NCI-H345 treated with DMSO at 0.1 percent for 48 hours (cell line): ENCODE results near the gene GLA.

Experiments
- DNase-seq: peaks from one replicate; lab custom pipeline; 2025; ENCODE audit not compliant: unreplicated experiment; lab: John Stamatoyannopoulos, UW

The GLA gene

GRCh38 chrX:101398694-101399093 lies 9.0 kb downstream of the GLA start:
- DNase-seq, result no peak

DNA sequence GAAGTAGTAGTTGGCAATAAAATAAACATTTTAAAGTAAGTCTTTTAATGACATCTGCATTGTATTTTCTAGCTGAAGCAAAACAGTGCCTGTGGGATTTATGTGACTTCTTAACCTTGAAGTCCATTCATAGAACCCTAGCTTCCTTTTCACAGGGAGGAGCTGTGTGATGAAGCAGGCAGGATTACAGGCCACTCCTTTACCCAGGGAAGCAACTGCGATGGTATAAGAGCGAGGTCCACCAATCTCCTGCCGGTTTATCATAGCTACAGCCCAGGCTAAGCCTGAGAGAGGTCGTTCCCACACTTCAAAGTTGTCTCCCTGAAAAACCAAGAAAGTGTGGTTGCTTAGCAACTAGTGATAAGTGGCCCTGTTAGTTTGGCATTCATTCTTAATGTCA lies 9.9 kb downstream of the GLA start:
- DNase-seq, result no peak

- DNase-seq, result no peak
Observed at GRCh38 chrX:101395789-101396188, 11.9 kb downstream of the GLA start.

GRCh38 chrX:101394372-101394771 lies 13.4 kb downstream of the GLA start:
- no peak for DNase-seq

- no peak for DNase-seq
Observed at GRCh38 chrX:101393530-101394305, 14.0 kb downstream of the GLA start.

DNA sequence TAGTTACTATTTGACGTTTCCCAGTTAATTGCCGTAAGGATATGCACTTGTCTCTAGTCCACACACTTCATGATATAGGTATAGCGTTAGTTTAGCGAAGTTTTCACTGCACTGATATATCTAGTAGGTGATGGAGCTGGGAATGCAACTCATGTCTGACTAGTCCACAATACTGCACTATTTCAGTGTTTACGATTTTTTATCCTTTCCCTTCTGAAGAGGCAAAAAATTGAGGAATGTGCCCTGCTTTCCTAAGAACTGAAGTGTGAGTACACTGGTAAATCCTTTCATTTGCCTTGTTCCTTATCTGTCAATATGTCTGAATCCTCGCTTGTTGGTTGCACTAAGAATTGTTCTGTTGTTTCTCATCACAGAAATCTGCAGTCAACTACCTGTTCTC lies 15.9 kb downstream of the GLA start:
- DNase-seq, result no peak

GRCh38 chrX:101390664-101391525 lies 16.8 kb downstream of the GLA start, which contains the start of gene RPL36A:
TSS of gene RPL36A (plus strand) at chrX:101391011. CDS start at chrX:101391044, 33 bp downstream.
- DNase-seq, result peak; percentile 73

GRCh38 chrX:101388604-101389003 lies 19.1 kb downstream of the GLA start:
- no peak for DNase-seq

- DNase-seq, result no peak
Observed at GRCh38 chrX:101386542-101386885, 21.2 kb downstream of the GLA start.

DNA sequence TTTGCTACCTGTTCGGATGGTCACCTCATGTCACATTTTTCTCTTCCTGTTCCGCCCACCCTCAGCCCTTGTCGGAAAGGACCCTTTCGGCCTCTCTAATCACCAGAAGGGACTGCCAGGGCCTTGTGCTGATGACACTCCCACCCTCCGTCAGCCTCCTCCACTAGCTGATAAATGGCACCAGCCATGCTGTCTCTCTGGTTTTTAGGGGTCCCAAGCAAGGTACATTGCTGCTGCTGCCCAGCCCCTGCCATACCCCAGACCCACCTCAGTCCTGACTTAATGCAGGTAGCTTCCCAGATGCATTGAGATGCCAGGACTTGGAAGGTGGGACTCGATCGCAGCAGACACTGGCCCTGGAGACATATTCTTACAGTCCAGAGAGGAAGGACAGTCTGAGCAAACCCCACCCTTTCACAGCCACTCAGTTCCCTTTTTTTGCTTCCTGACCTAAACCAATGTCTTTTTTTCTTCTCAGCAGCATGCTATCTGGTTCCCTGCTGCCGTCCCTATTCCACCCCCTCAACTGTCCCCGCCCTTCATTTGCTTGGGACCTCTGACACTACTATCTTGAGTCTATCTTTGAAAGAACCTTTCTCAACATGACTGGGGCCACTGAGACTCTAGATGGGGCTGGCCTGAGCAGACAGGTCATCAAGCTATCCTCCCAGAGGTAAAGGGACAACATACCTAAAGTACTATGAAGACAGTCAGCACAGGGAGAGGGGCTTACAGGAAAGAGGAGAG lies 21.8 kb downstream of the GLA start, which contains the start of gene BTK:
Gene BTK, minus strand, starts transcription at position 397 of the 747 bp plus-strand sequence. CDS start 10,907 bp downstream, outside the sequence.
- no peak for DNase-seq

DNA sequence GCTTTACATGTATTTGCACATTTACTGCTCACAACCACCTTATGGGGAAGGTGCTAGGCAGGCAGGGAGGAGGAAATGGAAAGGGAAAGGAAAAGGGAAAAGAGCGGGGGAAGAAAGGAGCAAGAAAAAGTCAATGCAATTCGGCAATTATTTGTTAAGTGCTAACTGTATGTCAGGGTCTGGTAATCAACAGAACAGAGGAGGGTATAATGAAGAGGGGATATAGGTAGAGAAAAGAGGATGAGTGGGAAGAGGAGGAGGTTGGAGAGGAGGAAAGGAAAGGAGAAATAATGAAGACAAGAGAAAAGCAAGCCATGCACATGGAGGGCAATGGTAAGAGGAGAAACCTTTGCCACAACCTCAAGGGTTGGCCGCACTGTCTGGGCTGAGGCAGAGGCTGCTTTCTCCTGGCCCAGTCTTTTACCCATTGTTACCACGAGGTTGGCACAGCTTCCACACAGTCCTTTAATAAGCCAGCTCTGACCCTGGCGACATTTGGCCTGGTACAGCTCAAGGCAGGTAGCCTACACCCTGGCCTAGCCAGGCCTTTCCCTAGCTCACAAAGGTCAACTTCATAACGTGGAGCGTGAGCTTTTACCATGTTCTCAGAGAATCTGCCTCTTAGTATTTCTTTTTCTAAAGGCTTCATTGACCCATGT lies 22.6 kb downstream of the GLA start:
- DNase-seq, result no peak

- no peak for DNase-seq
Observed at GRCh38 chrX:101383679-101384205, 24.0 kb downstream of the GLA start.

- no peak for DNase-seq
Observed at GRCh38 chrX:101377547-101377946, 30.2 kb downstream of the GLA start.

GRCh38 chrX:101370888-101371504 lies 36.7 kb downstream of the GLA start:
- DNase-seq, result no peak

DNA sequence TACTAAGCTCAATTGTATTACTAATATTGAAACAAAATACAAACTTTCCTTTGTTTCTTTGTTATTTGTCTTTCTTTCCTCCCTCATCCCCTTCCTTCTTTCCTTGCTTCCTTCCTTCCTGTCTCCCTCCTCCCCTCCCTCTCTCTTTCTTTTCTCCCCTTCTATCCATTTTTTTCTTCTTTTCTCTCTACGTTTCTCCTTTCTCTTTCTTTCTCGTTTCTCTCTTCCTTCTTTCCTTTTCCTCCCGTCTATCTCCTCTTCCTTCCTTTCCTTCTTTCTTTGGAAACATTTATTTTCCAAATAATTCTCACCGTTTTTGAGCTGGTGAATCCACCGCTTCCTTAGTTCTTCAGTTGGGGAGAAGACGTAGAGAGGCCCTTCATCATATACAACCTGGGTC lies 38.0 kb downstream of the GLA start:
- DNase-seq, result no peak

- no peak for DNase-seq
Observed at GRCh38 chrX:101368800-101369199, 38.9 kb downstream of the GLA start.

- no peak for DNase-seq
Observed at GRCh38 chrX:101365301-101365795, 42.4 kb downstream of the GLA start.

- no peak for DNase-seq
Observed at GRCh38 chrX:101362757-101363156, 45.0 kb downstream of the GLA start.

DNA sequence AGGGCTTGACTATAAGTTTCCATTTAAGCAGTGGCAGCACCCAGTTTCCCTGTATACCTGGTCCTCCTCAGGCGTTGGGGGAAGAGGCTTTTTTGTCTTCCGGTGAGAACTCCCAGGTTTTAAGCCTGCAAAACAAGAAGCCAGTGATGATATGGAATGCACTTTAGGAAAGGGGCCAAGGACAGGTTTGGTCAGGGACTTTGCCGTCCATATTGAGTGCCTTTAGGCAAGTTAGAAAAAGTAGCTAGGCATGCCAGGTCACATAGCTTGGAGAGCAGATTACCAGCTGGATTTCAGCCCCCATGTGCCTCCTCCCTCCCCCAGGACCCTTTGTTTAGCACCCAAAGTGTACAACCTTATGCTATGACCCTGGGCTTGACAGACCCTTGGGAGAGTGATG lies 45.6 kb downstream of the GLA start:
- no peak for DNase-seq

DNA sequence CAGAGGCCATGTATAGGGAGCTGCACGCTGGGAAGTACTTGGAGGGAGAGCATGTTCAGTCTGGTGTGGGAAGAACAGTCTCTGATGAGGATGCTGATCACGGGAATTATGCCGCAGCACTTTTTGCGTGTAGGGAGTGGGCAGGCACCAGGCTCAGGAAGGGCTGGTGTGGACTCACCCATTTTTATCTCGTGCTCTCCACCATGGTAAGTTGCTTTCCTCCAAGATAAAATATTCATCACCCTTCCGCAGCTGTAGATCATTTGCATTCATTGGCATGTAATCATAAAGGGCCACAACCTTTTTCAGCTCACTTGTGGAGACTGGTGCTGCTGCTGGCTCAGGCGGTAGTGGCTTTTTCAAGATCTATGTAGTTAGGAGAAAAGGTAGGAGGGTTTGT lies 47.3 kb downstream of the GLA start:
- no peak for DNase-seq
